SK-N-MC (cell line): ENCODE measurements around the gene ZBTB7C.

Experiments
- DNase-seq: peaks from one replicate; pipeline ENCODE4 v3.0.0-alpha.2; 2011; ENCODE audit warnings: low read depth, low spot score
- H3K27ac ChIP-seq: fragments of 200-600 bp; sonication (generic); 2 replicates; pipeline ENCODE4 v1.5.1; 2016; ENCODE audit warnings: mixed run types
- H3K36me3 ChIP-seq: fragments of 200-600 bp; sonication (generic); 2 replicates; pipeline ENCODE4 v1.6.1; 2017; ENCODE audit warnings: antibody characterized with exemption, low read length, mixed read lengths; ENCODE audit not compliant: insufficient read depth
- H3K4me3 ChIP-seq: fragments of 200-600 bp; sonication (generic); 2 replicates; pipeline ENCODE4 v1.5.1; 2016
- H3K9ac ChIP-seq: fragments of 200-600 bp; sonication (generic); 2 replicates; pipeline ENCODE4 v1.8.0; 2017; ENCODE audit warnings: mixed run types, mixed read lengths; ENCODE audit not compliant: insufficient read length
- H3K9me3 ChIP-seq: fragments of 200-600 bp; sonication (generic); 2 replicates; pipeline ENCODE4 v1.6.1; 2017; ENCODE audit warnings: low read depth, mild to moderate bottlenecking, antibody characterized with exemption, low read length, moderate library complexity, mixed read lengths
- EZH2 ChIP-seq: fragments of 200-600 bp; sonication (generic); IDR thresholded peaks from one replicate; pipeline ENCODE4 v1.6.1; 2017; ENCODE audit warnings: antibody characterized with exemption
- FOXP2 ChIP-seq: optimal IDR thresholded peaks from 2 replicates; pipeline ENCODE3; 2011; ENCODE audit warnings: mild to moderate bottlenecking, moderate library complexity; ENCODE audit not compliant: insufficient read depth; ENCODE audit errors: extremely low read length, control extremely low read depth
- POLR2AphosphoS5 ChIP-seq: IDR thresholded peaks from 2 replicates; pipeline ENCODE4 v1.6.1; 2012; ENCODE audit warnings: mild to moderate bottlenecking, low read depth, low read length, borderline replicate concordance

Gene ZBTB7C

GRCh38 chr18:48135436-48135966, 273.7 kb downstream of the ZBTB7C start:
- no peak for DNase-seq
- Histone ChIP-seq H3K9me3 (no peaks in the 10 kb centered on the region), H3K4me3 (no peak overlapping the region), H3K9ac (no peak overlapping the region), H3K36me3 (no peaks in the 10 kb centered on the region), H3K27ac (no peak overlapping the region)
- TF ChIP-seq FOXP2 = no peak
- TF ChIP-seq EZH2 = no peak
- TF ChIP-seq POLR2AphosphoS5 = no peak

GRCh38 chr18:48134609-48135008, 274.6 kb downstream of the ZBTB7C start:
- no peaks in the 10 kb centered on the region for H3K36me3 ChIP-seq
- no peaks in the 10 kb centered on the region for H3K9me3 ChIP-seq
- H3K9ac ChIP-seq = no peak overlapping the region
- H3K4me3 ChIP-seq = no peak overlapping the region
- H3K27ac ChIP-seq = no peak overlapping the region
- DNase-seq = no peak
- TF ChIP-seq EZH2 (no peak), POLR2AphosphoS5 (no peak), FOXP2 (no peak)

DNA sequence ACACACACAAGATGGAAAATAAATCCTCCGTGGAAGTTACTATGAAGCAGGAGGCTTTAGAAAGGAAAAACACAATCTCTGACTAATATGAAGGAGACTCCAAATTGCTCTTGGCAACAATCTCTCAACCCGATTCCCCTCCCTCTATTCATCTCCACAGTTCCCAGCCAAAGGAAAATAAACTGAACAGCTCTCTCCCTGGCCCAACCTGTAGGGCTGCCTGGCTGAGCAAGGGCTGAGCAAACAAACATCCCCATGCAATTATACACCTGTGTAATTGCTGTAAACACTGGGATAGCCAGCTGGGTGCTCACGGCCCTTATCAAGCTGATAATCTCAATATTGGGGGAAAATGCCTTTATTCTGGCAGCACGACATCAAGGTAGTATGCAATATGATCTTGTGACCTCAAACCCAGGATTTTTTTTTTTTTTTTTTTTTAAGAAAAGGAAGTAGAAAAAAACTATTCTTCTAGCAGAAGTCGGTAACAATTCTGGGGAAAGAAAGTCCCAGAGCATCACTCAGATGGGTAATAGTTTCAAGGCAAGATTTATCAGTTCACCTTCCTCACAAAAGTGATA, 275.4 kb downstream of the ZBTB7C start:
- DNase-seq = no peak
- no peak overlapping the region for H3K4me3 ChIP-seq
- no peaks in the 10 kb centered on the region for H3K9me3 ChIP-seq
- peak overlapping the region; percentile 8; the same call in 1 of the 2 replicates for H3K27ac ChIP-seq
- no peak for TF ChIP-seq EZH2
- TF ChIP-seq FOXP2 = no peak
- no peak overlapping the region for H3K9ac ChIP-seq
- no peaks in the 10 kb centered on the region for H3K36me3 ChIP-seq

DNA sequence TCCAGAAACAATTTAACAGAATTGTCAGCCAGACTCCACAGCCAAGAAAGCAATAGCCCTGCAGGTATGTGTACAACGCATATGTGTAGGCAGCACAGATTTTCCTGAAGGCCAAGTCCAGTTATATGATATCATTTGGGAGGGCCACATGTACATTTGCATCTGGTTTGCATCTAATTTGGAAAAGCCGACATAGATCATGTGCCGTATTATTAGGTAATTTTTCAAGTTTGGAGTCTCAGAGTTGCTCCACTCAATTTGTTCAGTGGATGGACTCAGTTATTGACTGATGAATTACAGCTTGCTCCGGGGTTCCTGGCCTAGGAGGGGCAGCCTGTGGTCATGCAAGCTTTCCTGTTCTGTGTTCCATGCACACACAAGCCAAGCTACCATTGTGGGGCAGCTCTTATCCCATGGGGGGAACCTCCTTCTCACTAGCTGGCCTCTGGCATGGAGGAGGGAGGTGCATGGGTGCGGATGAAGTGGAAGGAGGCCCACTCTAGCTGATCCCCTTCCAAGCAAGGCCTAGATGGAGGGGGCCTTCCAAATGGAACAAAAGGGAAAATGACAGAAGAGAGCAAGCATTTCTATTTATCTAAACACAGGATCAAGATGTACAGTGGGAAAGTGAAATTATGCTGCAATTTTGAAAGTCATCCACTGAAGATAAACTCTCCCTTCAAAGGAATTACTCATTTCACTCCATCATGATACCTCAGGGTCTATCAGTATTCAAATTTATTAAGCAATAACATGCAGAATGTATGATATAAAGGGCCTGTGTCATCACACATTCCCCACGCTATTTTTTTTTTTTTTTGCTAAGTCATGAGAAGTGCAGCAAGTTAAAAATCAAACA, 276.2 kb downstream of the ZBTB7C start:
- H3K36me3 ChIP-seq = no peaks in the 10 kb centered on the region
- TF ChIP-seq FOXP2 (no peak), POLR2AphosphoS5 (no peak), EZH2 (no peak)
- H3K9me3 ChIP-seq = no peaks in the 10 kb centered on the region
- H3K9ac ChIP-seq = no peak overlapping the region
- no peak for DNase-seq
- no peak overlapping the region for H3K4me3 ChIP-seq
- peak overlapping the region; percentile 8; the same call in 1 of the 2 replicates for H3K27ac ChIP-seq

DNA sequence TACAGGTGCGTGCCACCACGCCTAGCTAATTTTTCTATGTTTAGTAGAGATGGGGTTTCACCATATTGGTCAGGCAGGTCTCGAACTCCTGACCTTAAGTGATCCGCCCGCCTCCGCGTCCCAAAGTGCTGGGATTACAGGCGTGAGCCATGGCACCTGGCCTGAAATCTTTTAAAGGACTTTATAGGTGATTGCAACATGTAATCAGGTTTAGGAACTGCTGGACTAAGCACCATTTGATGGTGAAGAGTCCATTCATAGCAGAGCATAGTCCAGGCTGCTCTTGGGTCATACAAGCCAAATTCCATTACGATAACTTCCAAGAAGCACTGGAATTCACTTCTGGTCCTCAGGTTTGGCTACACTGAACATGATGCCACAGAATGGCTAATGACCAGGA, 278.1 kb downstream of the ZBTB7C start:
- no peak overlapping the region for H3K4me3 ChIP-seq
- H3K36me3 ChIP-seq = no peaks in the 10 kb centered on the region
- no peak for DNase-seq
- H3K9me3 ChIP-seq = no peaks in the 10 kb centered on the region
- no peak overlapping the region for H3K27ac ChIP-seq
- TF ChIP-seq FOXP2 (no peak), EZH2 (no peak), POLR2AphosphoS5 (no peak)
- no peak overlapping the region for H3K9ac ChIP-seq

DNA sequence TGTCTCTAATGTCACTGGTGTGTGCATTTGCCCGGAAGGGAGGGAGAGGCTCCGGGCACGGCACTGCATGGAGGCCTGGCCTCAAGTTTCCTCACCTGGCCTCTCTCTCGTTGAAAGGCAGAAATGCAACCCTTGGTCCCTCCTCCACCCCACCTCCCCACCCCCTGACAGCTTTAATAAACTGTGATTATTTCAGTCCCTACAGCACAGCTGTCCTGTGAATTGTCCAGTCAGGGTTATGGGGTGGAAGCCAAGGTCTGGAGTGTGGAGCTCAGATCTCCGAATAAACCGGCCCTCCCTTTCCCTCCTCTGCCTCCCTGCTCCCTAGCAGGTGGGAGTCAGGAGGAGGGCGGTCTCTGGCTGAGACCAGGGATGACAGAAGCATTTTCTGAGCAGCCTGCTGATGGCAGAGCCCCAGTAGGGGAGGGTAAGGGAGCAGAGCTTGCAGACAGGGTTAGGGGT, 279.5 kb downstream of the ZBTB7C start:
- no peak for DNase-seq
- TF ChIP-seq EZH2 (no peak), FOXP2 (no peak), POLR2AphosphoS5 (no peak)
- Histone ChIP-seq H3K36me3 (no peaks in the 10 kb centered on the region), H3K9me3 (no peaks in the 10 kb centered on the region), H3K27ac (no peak overlapping the region), H3K4me3 (no peak overlapping the region), H3K9ac (no peak overlapping the region)

- no peaks in the 10 kb centered on the region for H3K9me3 ChIP-seq
- no peak overlapping the region for H3K27ac ChIP-seq
- no peak for DNase-seq
- H3K36me3 ChIP-seq = no peaks in the 10 kb centered on the region
- no peak overlapping the region for H3K4me3 ChIP-seq
- TF ChIP-seq EZH2 (no peak), FOXP2 (no peak), POLR2AphosphoS5 (no peak)
- H3K9ac ChIP-seq = no peak overlapping the region
Observed at GRCh38 chr18:48127606-48128005, 281.6 kb downstream of the ZBTB7C start.

DNA sequence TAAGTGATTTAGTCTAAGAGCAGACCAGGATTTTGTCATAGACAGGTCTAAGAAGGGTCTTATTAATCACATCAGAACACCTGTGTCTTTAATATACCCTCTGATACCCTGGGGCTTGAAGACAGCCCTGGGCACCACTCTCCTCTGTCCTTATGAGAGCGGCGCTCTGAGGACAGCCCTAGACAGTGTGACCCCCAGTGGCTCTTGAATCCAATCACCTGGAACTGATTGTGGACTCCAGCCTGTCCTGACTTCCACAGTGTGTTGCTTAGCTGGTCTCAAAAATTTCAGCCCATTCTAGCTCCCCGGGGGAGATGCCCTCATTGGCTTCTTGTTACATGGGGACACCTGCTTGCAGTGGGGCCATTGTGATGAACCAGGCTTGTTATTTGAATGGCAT, 282.9 kb downstream of the ZBTB7C start:
- Histone ChIP-seq H3K27ac (no peak overlapping the region), H3K36me3 (no peaks in the 10 kb centered on the region), H3K9me3 (no peaks in the 10 kb centered on the region), H3K9ac (no peak overlapping the region), H3K4me3 (no peak overlapping the region)
- DNase-seq = no peak
- TF ChIP-seq POLR2AphosphoS5 (no peak), FOXP2 (no peak)
